ENCODE measurements around the gene AKAP6. TPM values are rescaled to one million over a fixed set of nuclear protein-coding genes. Genes with fewer than 3 reads are reported as not detected.

The AKAP6 gene
- total RNA-seq, 2 donors from 2014 or later: 3.6 to 9.9 TPM

DNA sequence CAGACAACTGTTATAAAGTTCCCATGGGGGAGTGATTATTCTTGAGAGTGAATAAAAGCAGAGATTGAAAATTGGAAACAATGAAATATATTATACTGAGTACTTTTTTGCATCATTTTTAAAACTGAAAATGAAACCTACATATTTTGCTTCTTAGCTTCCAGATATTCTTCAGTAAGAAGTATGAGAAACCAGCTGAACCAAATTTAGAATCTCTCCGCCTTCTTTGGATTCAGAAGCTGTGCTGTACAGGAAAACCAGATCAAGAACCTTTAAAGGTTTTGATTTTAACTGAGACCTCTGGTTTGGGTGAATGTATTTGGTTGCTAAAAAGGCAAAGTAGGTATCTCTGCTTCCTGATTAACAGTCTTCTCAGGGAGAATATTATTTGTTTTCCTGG lies 109.4 kb downstream of the AKAP6 start:
- intact Hi-C loops (cut with DNase I): no loop called here
- Histone ChIP-seq H3K9me3 (no peaks in the 10 kb centered on the region), H3K4me1 (replicated peaks) (no peaks in the 10 kb centered on the region), H3K4me3 (no peak overlapping the region), H3K27me3 (replicated peaks; ENCODE audit: insufficient read depth) (no peaks in the 10 kb centered on the region), H3K27ac (no peak overlapping the region), H3K36me3 (no peaks in the 10 kb centered on the region)
- 65% methylated on average over 1 of the region's 1 CpG for WGBS
- no peak for DNase-seq (ENCODE audit: low spot score)
- no peak for TF ChIP-seq POLR2A (IDR thresholded peaks at IDR 0.05)
- TF ChIP-seq, protein P1, sequence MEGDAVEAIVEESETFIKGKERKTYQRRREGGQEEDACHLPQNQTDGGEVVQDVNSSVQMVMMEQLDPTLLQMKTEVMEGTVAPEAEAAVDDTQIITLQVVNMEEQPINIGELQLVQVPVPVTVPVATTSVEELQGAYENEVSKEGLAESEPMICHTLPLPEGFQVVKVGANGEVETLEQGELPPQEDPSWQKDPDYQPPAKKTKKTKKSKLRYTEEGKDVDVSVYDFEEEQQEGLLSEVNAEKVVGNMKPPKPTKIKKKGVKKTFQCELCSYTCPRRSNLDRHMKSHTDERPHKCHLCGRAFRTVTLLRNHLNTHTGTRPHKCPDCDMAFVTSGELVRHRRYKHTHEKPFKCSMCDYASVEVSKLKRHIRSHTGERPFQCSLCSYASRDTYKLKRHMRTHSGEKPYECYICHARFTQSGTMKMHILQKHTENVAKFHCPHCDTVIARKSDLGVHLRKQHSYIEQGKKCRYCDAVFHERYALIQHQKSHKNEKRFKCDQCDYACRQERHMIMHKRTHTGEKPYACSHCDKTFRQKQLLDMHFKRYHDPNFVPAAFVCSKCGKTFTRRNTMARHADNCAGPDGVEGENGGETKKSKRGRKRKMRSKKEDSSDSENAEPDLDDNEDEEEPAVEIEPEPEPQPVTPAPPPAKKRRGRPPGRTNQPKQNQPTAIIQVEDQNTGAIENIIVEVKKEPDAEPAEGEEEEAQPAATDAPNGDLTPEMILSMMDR (IDR thresholded peaks at IDR 0.05): no peak

DNA sequence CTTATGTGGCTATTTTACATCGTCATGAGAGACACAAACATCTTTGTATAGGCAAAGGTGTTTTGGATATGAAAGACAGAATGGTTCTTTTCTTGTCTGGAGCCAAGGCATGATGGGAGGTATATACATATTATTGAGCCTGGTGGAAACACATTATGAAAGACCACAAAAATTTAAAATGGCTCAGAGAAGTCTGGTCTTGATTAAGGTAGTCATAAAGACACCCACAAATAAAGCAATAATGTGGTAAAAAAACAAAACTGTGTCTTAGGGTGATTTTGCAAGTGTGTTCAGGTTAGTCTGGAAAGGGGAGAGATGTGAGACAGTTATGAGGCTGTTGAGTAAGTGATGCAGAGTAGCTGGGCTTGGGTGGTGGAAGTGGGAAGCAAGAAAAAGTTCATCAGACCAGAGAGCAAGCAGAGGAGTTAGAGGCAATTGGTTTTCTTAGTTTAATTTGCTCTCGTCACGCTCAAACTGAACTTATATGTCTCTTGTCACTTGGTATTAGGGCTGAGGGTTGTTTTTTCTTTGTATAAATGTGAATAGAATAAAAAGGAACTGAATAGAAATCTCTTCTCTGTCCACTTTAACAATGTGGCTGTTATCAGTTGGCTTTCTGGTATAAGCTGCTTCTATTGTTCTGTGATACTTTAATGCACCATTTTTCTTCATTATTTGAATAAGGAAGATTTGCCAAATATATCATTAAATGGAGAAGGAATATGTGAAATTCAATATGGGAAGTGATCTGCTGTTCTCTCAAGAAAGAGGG lies 115.0 kb downstream of the AKAP6 start:
- no peaks in the 10 kb centered on the region for H3K9me3 ChIP-seq
- TF ChIP-seq, protein P1 (IDR thresholded peaks at IDR 0.05): no peak
- TF ChIP-seq POLR2AphosphoS5 (IDR thresholded peaks at IDR 0.05) (no peak), POLR2A (IDR thresholded peaks at IDR 0.05) (no peak)
- no peak overlapping the region for H3K4me3 ChIP-seq
- no peaks in the 10 kb centered on the region for H3K4me1 ChIP-seq (replicated peaks)
- intact Hi-C loops (cut with DNase I): no loop called here
- no peaks in the 10 kb centered on the region for H3K36me3 ChIP-seq
- WGBS: 93% methylated on average over 3 of the region's 3 CpGs
- DNase-seq (ENCODE audit: low spot score): no peak
- no peaks in the 10 kb centered on the region for H3K27me3 ChIP-seq (replicated peaks; ENCODE audit: insufficient read depth)
- H3K27ac ChIP-seq: no peak overlapping the region

DNA sequence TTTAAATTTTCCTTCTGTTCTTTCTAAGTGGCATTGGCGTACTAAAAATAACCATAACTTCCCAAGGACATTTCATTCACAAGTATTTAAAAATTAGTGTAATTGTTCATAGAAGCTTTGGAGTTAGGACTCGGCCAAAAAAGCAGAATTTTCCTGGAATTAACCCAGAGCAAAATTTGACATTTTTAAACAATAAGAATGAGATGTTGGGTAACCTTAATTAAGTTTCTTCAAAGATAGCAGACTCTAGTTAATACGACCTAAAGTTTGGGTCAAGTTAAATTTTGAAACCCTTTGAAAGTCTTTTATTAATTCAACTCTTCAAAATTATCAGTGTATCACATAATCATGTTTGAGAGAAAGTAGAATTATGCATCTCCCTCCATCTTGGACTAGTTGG lies 118.3 kb downstream of the AKAP6 start:
- WGBS: 84% methylated on average over 3 of the region's 3 CpGs
- intact Hi-C loops (cut with DNase I): no loop called here
- Histone ChIP-seq H3K4me1 (replicated peaks) (no peaks in the 10 kb centered on the region), H3K27me3 (replicated peaks; ENCODE audit: insufficient read depth) (no peaks in the 10 kb centered on the region), H3K9me3 (no peaks in the 10 kb centered on the region), H3K4me3 (no peak overlapping the region), H3K36me3 (no peaks in the 10 kb centered on the region), H3K27ac (no peak overlapping the region)
- no peak for DNase-seq (ENCODE audit: low spot score)
- TF ChIP-seq POLR2AphosphoS5 (IDR thresholded peaks at IDR 0.05) (no peak), POLR2A (IDR thresholded peaks at IDR 0.05) (no peak)
- TF ChIP-seq, protein P1 (IDR thresholded peaks at IDR 0.05): no peak

DNA sequence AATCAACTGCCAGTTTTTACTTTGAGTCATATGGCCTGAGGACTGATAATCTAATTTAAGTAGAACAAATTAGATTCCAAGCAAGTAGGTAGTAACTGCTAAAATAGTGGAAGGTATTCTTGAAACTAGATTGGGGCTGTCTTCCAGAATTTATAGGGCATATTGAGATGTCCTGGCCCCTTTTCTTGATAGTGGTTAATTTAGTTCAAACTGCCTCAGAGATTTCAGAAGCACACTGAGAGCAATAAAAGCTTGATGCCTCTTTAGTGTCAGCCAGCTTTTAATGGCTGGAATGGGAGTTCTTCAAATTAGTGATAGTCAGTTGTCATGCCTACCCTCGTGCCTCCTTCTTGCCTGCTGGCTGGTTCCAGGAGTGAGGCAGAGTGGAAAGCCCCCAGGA lies 120.5 kb downstream of the AKAP6 start:
- no peaks in the 10 kb centered on the region for H3K9me3 ChIP-seq
- H3K27me3 ChIP-seq (replicated peaks; ENCODE audit: insufficient read depth): no peaks in the 10 kb centered on the region
- intact Hi-C loops (cut with DNase I): no loop called here
- DNase-seq (ENCODE audit: low spot score): no peak
- no peak overlapping the region for H3K4me3 ChIP-seq
- WGBS: 75% methylated on average over 1 of the region's 1 CpG
- no peak overlapping the region for H3K27ac ChIP-seq
- H3K4me1 ChIP-seq (replicated peaks): no peaks in the 10 kb centered on the region
- TF ChIP-seq, protein P1 (IDR thresholded peaks at IDR 0.05): no peak
- TF ChIP-seq POLR2A (IDR thresholded peaks at IDR 0.05) (no peak), POLR2AphosphoS5 (IDR thresholded peaks at IDR 0.05) (no peak)
- no peaks in the 10 kb centered on the region for H3K36me3 ChIP-seq
